Naive thymus-derived CD4-positive, alpha-beta T cell (primary cell): ENCODE data around the gene ERCC4. TPM values are rescaled to one million over a fixed set of nuclear protein-coding genes. Genes with fewer than 3 reads are reported as not detected.

Experiments
- ATAC-seq: fragments of 150-1000 bp; cut with Tn5 transposase; 2 replicates; pipeline ENCODE4 v1.10.0; 2021; ENCODE audit warnings: mild to moderate bottlenecking, moderate library complexity
- CTCF ChIA-PET: fragments of 350-600 bp; sonication (Branson Sonifier 250); formaldehyde crosslinking; loops from one replicate; lab custom pipeline; 2021; ENCODE audit warnings: antibody characterized with exemption; lab: Charles Lee
- POLR2A ChIA-PET: fragments of 350-600 bp; sonication (Branson Sonifier 250); formaldehyde crosslinking; loops from one replicate; lab custom pipeline; 2021; ENCODE audit warnings: antibody characterized with exemption, inconsistent platforms; lab: Charles Lee
- DNase-seq, 9 donors: peaks; one replicate each; pipeline versions ENCODE4 v3.0.0 to v3.0.0-alpha.2; 2020 to 2022; ENCODE audit warnings: mixed read lengths in 1 of 9
- H3K27ac ChIP-seq: one replicate; pipeline ENCODE4 v1.7.0; 2013; ENCODE audit warnings: mild to moderate bottlenecking, low read depth, low read length, moderate library complexity
- H3K27me3 ChIP-seq, 2 donors: one replicate each; pipeline ENCODE4 v1.7.0; 2013; ENCODE audit warnings: low read length in 2 of 2, mild to moderate bottlenecking in 2 of 2, moderate library complexity in 2 of 2; ENCODE audit not compliant: control insufficient read depth in 2 of 2, insufficient read depth in 2 of 2
- H3K36me3 ChIP-seq, 3 experiments: 1 replicate in 2 of 3; 2 replicates in 1 of 3; pipeline ENCODE4 v1.7.0; 2013; ENCODE audit warnings: low read length in 3 of 3, mild to moderate bottlenecking in 3 of 3, moderate library complexity in 1 of 3; ENCODE audit not compliant: insufficient read depth in 3 of 3, control insufficient read depth in 2 of 3
- H3K4me1 ChIP-seq, 2 donors: one replicate each; pipeline ENCODE4 v1.7.0; 2013; ENCODE audit warnings: low read length in 2 of 2, mild to moderate bottlenecking in 2 of 2, moderate library complexity in 1 of 2; ENCODE audit not compliant: control insufficient read depth in 2 of 2, insufficient read depth in 2 of 2
- H3K4me3 ChIP-seq: 2 replicates; pipeline ENCODE4 v1.7.0; 2013; ENCODE audit warnings: mild to moderate bottlenecking, low read length
- H3K9me3 ChIP-seq, 3 experiments: 1 replicate in 2 of 3; 2 replicates in 1 of 3; pipeline ENCODE4 v1.7.0; 2013; ENCODE audit warnings: low read length in 3 of 3; ENCODE audit not compliant: control insufficient read depth in 2 of 3
- H3K27ac Mint-ChIP-seq, 9 donors: one replicate each; pipeline ENCODE4 v1.8.0; 2020 to 2022; ENCODE audit warnings: mixed read lengths in 9 of 9, mild to moderate bottlenecking in 8 of 9, moderate library complexity in 5 of 9, inconsistent platforms in 2 of 9
- H3K27me3 Mint-ChIP-seq, 5 donors: one replicate each; pipeline ENCODE4 v1.8.0; 2021 to 2022; ENCODE audit warnings: mixed read lengths in 5 of 5, mild to moderate bottlenecking in 1 of 5
- H3K36me3 Mint-ChIP-seq, 5 donors: one replicate each; pipeline ENCODE4 v1.8.0; 2020 to 2022; ENCODE audit warnings: mixed read lengths in 5 of 5, mild to moderate bottlenecking in 3 of 5, inconsistent platforms in 1 of 5
- H3K4me1 Mint-ChIP-seq, 7 donors: one replicate each; pipeline ENCODE4 v1.8.0; 2020 to 2022; ENCODE audit warnings: mixed read lengths in 7 of 7, mild to moderate bottlenecking in 3 of 7, inconsistent platforms in 1 of 7
- H3K4me3 Mint-ChIP-seq, 10 donors: one replicate each; pipeline ENCODE4 v1.8.0; 2020 to 2022; ENCODE audit warnings: mild to moderate bottlenecking in 10 of 10, mixed read lengths in 10 of 10, moderate library complexity in 6 of 10, inconsistent platforms in 2 of 10
- H3K9me3 Mint-ChIP-seq, 11 donors: one replicate each; pipeline ENCODE4 v1.8.0; 2020 to 2022; ENCODE audit warnings: mixed read lengths in 11 of 11, mild to moderate bottlenecking in 4 of 11, inconsistent platforms in 1 of 11, moderate library complexity in 1 of 11
- intact Hi-C, 2 donors: fragments of 100-400 bp; cut with micrococcal nuclease; formaldehyde crosslinking; loops; one replicate each; pipeline ENCODE4 v1.15.1; 2023
- polyA plus RNA-seq, 2 donors: library from polyadenylated mRNA; unstranded; fragments of 300-500 nt; fragmentation: Illumina TruSeq; gene quantifications; one replicate each; pipeline ENCODE4 v1.2.3, GENCODE V29; 2021
- total RNA-seq, 6 experiments: library from RNA in 5 of 6; stranded (reverse) in 5 of 6; gene quantifications; 1 replicate in 5 of 6; 2 replicates in 1 of 6; pipeline ENCODE4 v1.2.3 and lab custom pipeline; 2021 to 2026

Gene ERCC4
- total and polyA plus RNA-seq, 7 experiments from 2014 or later, result 6.1 to 26.4 (median 13.9) TPM

GRCh38 chr16:13926891-13927290 is 6.9 kb downstream of the ERCC4 start:
- peaks cover 3 to 24% (median 17%) of the 10 kb centered on the region in 5 donors for H3K36me3 Mint-ChIP-seq
- peaks cover 0 to 32% (median 3%) of the 10 kb centered on the region in 3 experiments for H3K36me3 ChIP-seq

GRCh38 chr16:13928646-13929045 is 8.7 kb downstream of the ERCC4 start:
- Mint-ChIP-seq H3K36me3 (peaks cover 3 to 29% (median 16%) of the 10 kb centered on the region in 5 donors), H3K9me3 (no peaks in the 10 kb centered on the region), H3K27ac (no peak overlapping the region), H3K4me3 (no peak overlapping the region), H3K4me1 (peaks cover 4 to 13% (median 5%) of the 10 kb centered on the region in 7 donors), H3K27me3 (no peaks in the 10 kb centered on the region)
- ChIA-PET POLR2A (no interaction called here), CTCF (no interaction called here)
- DNase-seq, result no peak
- no peaks in the 10 kb centered on the region for H3K4me1 ChIP-seq
- no peak for ATAC-seq
- no peaks in the 10 kb centered on the region for H3K9me3 ChIP-seq
- H3K27me3 ChIP-seq, result no peaks in the 10 kb centered on the region
- H3K4me3 ChIP-seq, result no peak overlapping the region
- H3K27ac ChIP-seq, result no peak overlapping the region
- intact Hi-C loops, result loop anchor here in 1 of 2 donors (10.0 kb wide), 1 partner anchor 266 kb away; no protein-coding TSS in a partner anchor
- H3K36me3 ChIP-seq, result peaks cover 0 to 23% (median 3%) of the 10 kb centered on the region in 3 experiments

More at GRCh38 chr16:13926891-13927290, 6.9 kb downstream of the ERCC4 start:
- Histone ChIP-seq H3K4me3 (no peak overlapping the region), H3K9me3 (no peaks in the 10 kb centered on the region), H3K27me3 (no peaks in the 10 kb centered on the region), H3K27ac (no peak overlapping the region), H3K4me1 (no peaks in the 10 kb centered on the region)
- ChIA-PET POLR2A (no interaction called here), CTCF (no interaction called here)
- no peak overlapping the region for H3K4me3 Mint-ChIP-seq
- no peak for ATAC-seq
- H3K9me3 Mint-ChIP-seq, result no peaks in the 10 kb centered on the region
- no peak overlapping the region for H3K27ac Mint-ChIP-seq
- H3K27me3 Mint-ChIP-seq, result no peaks in the 10 kb centered on the region
- H3K4me1 Mint-ChIP-seq, result peaks cover 3 to 10% (median 5%) of the 10 kb centered on the region in 7 donors
- intact Hi-C loops, result loop anchor here in 1 of 2 donors (10.0 kb wide), 1 partner anchor 268 kb away; no protein-coding TSS in a partner anchor
- no peak for DNase-seq

GRCh38 chr16:13931845-13932244 is 11.9 kb downstream of the ERCC4 start:
- peak; percentile 60 for ATAC-seq
- CTCF ChIA-PET, result no interaction called here

GRCh38 chr16:13935408-13935807 is 15.5 kb downstream of the ERCC4 start:
- Histone ChIP-seq H3K4me1 (no peaks in the 10 kb centered on the region), H3K4me3 (no peak overlapping the region), H3K27me3 (no peaks in the 10 kb centered on the region), H3K27ac (no peak overlapping the region), H3K36me3 (peaks cover 0 to 54% (median 6%) of the 10 kb centered on the region in 3 experiments), H3K9me3 (no peaks in the 10 kb centered on the region)
- ATAC-seq (no peak), DNase-seq (peak in 2 of 9 donors; percentile 10 to 23)
- Mint-ChIP-seq H3K9me3 (no peaks in the 10 kb centered on the region), H3K27ac (peak overlapping the region in 1 of 9 donors; percentile 21), H3K36me3 (peaks cover 18 to 72% (median 39%) of the 10 kb centered on the region in 5 donors), H3K27me3 (no peaks in the 10 kb centered on the region), H3K4me1 (peaks cover 0 to 12% (median 3%) of the 10 kb centered on the region in 7 donors), H3K4me3 (no peak overlapping the region)
- intact Hi-C loops, result no loop called here
- ChIA-PET POLR2A (no interaction called here), CTCF (interaction anchor here (1.3 kb wide), 1 partner anchor 15 kb away, joined by 4 read pairs; the partner anchor contains the start of gene ERCC4)

More at GRCh38 chr16:13931845-13932244, 11.9 kb downstream of the ERCC4 start:
- Mint-ChIP-seq H3K27me3 (no peaks in the 10 kb centered on the region), H3K27ac (no peak overlapping the region), H3K4me3 (no peak overlapping the region), H3K9me3 (no peaks in the 10 kb centered on the region), H3K36me3 (peaks cover 6 to 42% (median 24%) of the 10 kb centered on the region in 5 donors), H3K4me1 (peaks cover 0 to 12% (median 2%) of the 10 kb centered on the region in 7 donors)
- Histone ChIP-seq H3K4me3 (no peak overlapping the region), H3K36me3 (peaks cover 0 to 26% (median 0%) of the 10 kb centered on the region in 3 experiments), H3K27me3 (no peaks in the 10 kb centered on the region), H3K9me3 (no peaks in the 10 kb centered on the region), H3K27ac (no peak overlapping the region), H3K4me1 (no peaks in the 10 kb centered on the region)
- POLR2A ChIA-PET, result no interaction called here
- intact Hi-C loops, result no loop called here
- DNase-seq, result no peak

GRCh38 chr16:13936155-13936554 is 16.2 kb downstream of the ERCC4 start:
- POLR2A ChIA-PET, result no interaction called here
- no peaks in the 10 kb centered on the region for H3K27me3 Mint-ChIP-seq
- no peak overlapping the region for H3K4me3 Mint-ChIP-seq
- H3K4me1 Mint-ChIP-seq, result peaks cover 0 to 12% (median 3%) of the 10 kb centered on the region in 7 donors
- no peaks in the 10 kb centered on the region for H3K27me3 ChIP-seq
- H3K4me3 ChIP-seq, result no peak overlapping the region
- H3K27ac Mint-ChIP-seq, result peak overlapping the region in 1 of 9 donors; percentile 31
- H3K36me3 ChIP-seq, result peaks cover 0 to 48% (median 6%) of the 10 kb centered on the region in 3 experiments
- no peaks in the 10 kb centered on the region for H3K4me1 ChIP-seq
- intact Hi-C loops, result no loop called here
- no peak for ATAC-seq
- H3K9me3 ChIP-seq, result no peaks in the 10 kb centered on the region
- CTCF ChIA-PET, result interaction anchor here (1.3 kb wide), 1 partner anchor 16 kb away, joined by 4 read pairs; the partner anchor contains the start of gene ERCC4
- H3K9me3 Mint-ChIP-seq, result no peaks in the 10 kb centered on the region
- H3K27ac ChIP-seq, result no peak overlapping the region
- peaks cover 18 to 76% (median 35%) of the 10 kb centered on the region in 5 donors for H3K36me3 Mint-ChIP-seq
- no peak for DNase-seq

- POLR2A ChIA-PET, result no interaction called here
- peak overlapping the region in 1 of 9 donors; percentile 31 for H3K27ac Mint-ChIP-seq
- H3K36me3 Mint-ChIP-seq, result peaks cover 18 to 79% (median 35%) of the 10 kb centered on the region in 5 donors
Measured at GRCh38 chr16:13936596-13937081, 16.7 kb downstream of the ERCC4 start.

More at GRCh38 chr16:13936596-13937081, 16.7 kb downstream of the ERCC4 start:
- Histone ChIP-seq H3K9me3 (no peaks in the 10 kb centered on the region), H3K4me1 (no peaks in the 10 kb centered on the region), H3K27ac (no peak overlapping the region), H3K4me3 (no peak overlapping the region), H3K27me3 (no peaks in the 10 kb centered on the region), H3K36me3 (peaks cover 0 to 45% (median 6%) of the 10 kb centered on the region in 3 experiments)
- peaks cover 0 to 12% (median 3%) of the 10 kb centered on the region in 7 donors for H3K4me1 Mint-ChIP-seq
- H3K4me3 Mint-ChIP-seq, result no peak overlapping the region
- CTCF ChIA-PET, result no interaction called here
- DNase-seq, result no peak
- H3K9me3 Mint-ChIP-seq, result no peaks in the 10 kb centered on the region
- H3K27me3 Mint-ChIP-seq, result no peaks in the 10 kb centered on the region
- ATAC-seq, result no peak
- intact Hi-C loops, result no loop called here
